DND-41 (cell line): Measurements from ENCODE around the gene PLSCR3.

Experiments
- CTCF ChIP-seq: IDR thresholded peaks from 2 replicates; pipeline ENCODE4 v1.5.1; 2012; ENCODE audit warnings: borderline replicate concordance, low read length, moderate library complexity, mild to moderate bottlenecking; ENCODE audit not compliant: poor library complexity, severe bottlenecking; ENCODE audit errors: extremely low read depth
- EZH2 ChIP-seq: IDR thresholded peaks from 3 replicates; pipeline ENCODE4 v1.6.1; 2012; ENCODE audit warnings: borderline replicate concordance, low read depth, mild to moderate bottlenecking, moderate library complexity, low read length, inconsistent platforms; ENCODE audit not compliant: severe bottlenecking

- TF ChIP-seq CTCF (no peak), EZH2 (no peak)
Observed at GRCh38 chr17:7367918-7368598, 26.3 kb downstream of the PLSCR3 start.
